RWPE2 (cell line): ENCODE results near the gene THAP9.
A peak's percentile ranks its signal among the peaks of the same experiment; 100 is the strongest.

Experiments used
- ATAC-seq: fragments of 200-7000 bp; cut with Tn5 transposase; 3 replicates; pipeline ENCODE4 v1.9.1; 2021; ENCODE audit warnings: low read depth
- DNase-seq: peaks from one replicate; pipeline ENCODE4 v3.0.0-alpha.2; 2020; ENCODE audit warnings: low spot score
- H3K27ac ChIP-seq: fragments of 450-650 bp; 2 replicates; pipeline ENCODE4 v1.5.1; 2017; ENCODE audit warnings: mild to moderate bottlenecking; ENCODE audit not compliant: poor library complexity, severe bottlenecking
- H3K27me3 ChIP-seq: fragments of 250-450 bp; sonication (Bioruptor Pico); 2 replicates; pipeline ENCODE4 v1.5.1; 2021; ENCODE audit warnings: mild to moderate bottlenecking, moderate library complexity; ENCODE audit not compliant: insufficient read depth, poor library complexity, severe bottlenecking
- H3K36me3 ChIP-seq: fragments of 250-450 bp; sonication (Bioruptor Pico); 2 replicates; pipeline ENCODE4 v1.5.1; 2020; ENCODE audit warnings: low read depth, mild to moderate bottlenecking, moderate library complexity
- H3K4me1 ChIP-seq: fragments of 250-450 bp; sonication (Bioruptor Pico); 2 replicates; pipeline ENCODE4 v1.5.1; 2021; ENCODE audit warnings: mild to moderate bottlenecking, moderate library complexity; ENCODE audit not compliant: insufficient read depth, poor library complexity, severe bottlenecking
- H3K4me3 ChIP-seq: fragments of 250-450 bp; sonication (Bioruptor Pico); 2 replicates; pipeline ENCODE4 v1.5.1; 2021; ENCODE audit warnings: mild to moderate bottlenecking, moderate library complexity; ENCODE audit not compliant: severe bottlenecking
- H3K9me3 ChIP-seq: fragments of 250-450 bp; sonication (Bioruptor Pico); 2 replicates; pipeline ENCODE4 v1.5.1; 2021; ENCODE audit warnings: mild to moderate bottlenecking, moderate library complexity; ENCODE audit not compliant: severe bottlenecking
- CTCF ChIP-seq: fragments of 450-650 bp; IDR thresholded peaks from one replicate; pipeline ENCODE4 v1.5.1; 2017; ENCODE audit warnings: mild to moderate bottlenecking, moderate library complexity; ENCODE audit not compliant: poor library complexity, severe bottlenecking

THAP9 gene

GRCh38 chr4:82868572-82868971 is 32.0 kb upstream of the THAP9 start:
- Histone ChIP-seq H3K4me1 (peaks cover 23% of the 10 kb centered on the region), H3K9me3 (no peaks in the 10 kb centered on the region), H3K27ac (no peak overlapping the region), H3K36me3 (peaks cover 97% of the 10 kb centered on the region), H3K27me3 (no peaks in the 10 kb centered on the region), H3K4me3 (no peak overlapping the region)
- TF ChIP-seq CTCF: no peak
- ATAC-seq (no peak), DNase-seq (no peak)

DNA sequence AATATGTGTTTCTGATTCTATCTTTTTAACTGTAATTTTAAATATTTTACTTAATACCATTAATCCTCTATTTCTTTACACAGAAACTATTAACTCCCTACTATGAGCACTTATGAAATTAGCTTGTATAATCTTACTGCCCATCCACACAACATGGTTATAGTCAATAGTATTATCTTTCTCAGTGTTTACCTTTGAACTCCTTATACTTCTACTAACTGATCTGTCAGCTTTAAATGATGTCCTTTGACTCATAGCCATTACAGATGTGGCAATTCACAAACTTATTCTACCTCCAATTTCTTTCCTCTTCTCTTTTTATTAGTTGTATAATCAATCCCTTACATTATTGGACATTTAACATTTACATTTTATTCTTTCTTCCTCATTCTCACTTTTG is 15.1 kb upstream of the THAP9 start:
- Histone ChIP-seq H3K27me3 (no peaks in the 10 kb centered on the region), H3K9me3 (no peaks in the 10 kb centered on the region), H3K36me3 (peaks cover 54% of the 10 kb centered on the region), H3K27ac (peak overlapping the region; percentile 40), H3K4me1 (peaks cover 24% of the 10 kb centered on the region), H3K4me3 (no peak overlapping the region)
- no peak for TF ChIP-seq CTCF
- DNase-seq (no peak), ATAC-seq (no peak)

DNA sequence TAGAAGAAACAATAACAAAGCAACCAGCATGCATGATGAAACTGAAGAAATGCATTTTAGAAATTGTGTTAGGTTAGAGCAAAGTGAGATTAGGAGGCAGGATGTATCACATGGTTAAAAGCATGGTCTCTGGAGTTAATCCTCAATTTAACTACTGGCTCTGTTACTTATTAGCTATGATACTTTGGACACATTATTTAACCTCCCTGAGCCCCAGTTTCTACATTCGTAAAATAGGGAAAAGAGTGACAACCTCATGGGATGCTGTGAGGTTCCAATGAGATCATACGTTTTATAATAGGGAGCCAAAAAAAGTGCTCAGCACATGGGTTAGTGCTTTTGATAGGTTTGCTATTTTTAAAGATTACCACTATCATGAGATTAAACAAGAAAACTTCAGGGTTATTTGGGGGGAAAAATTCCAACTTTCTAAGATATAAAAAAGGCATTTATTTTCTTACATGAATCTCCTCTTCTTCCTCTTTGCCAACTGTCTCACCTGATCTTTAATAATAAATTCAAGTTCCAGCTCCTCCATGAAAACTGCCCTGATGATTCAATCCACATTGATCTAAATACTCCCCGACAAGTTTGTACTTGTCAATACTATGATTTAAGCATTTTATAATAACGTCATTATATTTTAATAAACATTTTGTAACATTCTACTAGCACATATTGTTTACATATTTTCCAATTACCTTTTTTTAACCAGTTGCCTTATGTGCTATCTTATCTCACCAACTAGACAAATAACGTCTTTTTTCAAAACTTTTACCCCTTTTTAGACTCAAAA is 14.2 kb upstream of the THAP9 start:
- H3K4me1 ChIP-seq: peaks cover 24% of the 10 kb centered on the region
- H3K27me3 ChIP-seq: no peaks in the 10 kb centered on the region
- TF ChIP-seq CTCF: no peak
- H3K36me3 ChIP-seq: peaks cover 46% of the 10 kb centered on the region
- no peak for ATAC-seq
- no peak overlapping the region for H3K4me3 ChIP-seq
- no peak for DNase-seq
- H3K27ac ChIP-seq: peak overlapping the region; percentile 40
- no peaks in the 10 kb centered on the region for H3K9me3 ChIP-seq

DNA sequence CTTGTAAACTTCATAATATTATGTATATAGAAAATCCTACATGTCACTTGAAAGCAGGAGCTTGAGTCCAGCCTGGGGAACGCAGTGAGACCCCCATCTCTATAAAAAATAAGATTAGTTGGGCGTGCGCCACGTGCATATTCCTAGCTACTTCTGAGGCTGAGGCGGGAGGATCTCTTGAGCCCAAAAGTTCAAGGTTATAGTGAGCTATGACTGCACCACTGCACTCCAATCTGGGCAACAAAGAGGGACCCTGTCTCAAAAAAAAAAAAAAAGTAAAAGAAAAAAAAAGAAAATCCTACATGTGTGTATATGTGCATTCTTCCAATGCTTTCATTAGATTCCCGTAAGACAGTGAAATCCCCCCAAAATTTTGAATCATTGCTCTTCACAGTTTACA is 11.2 kb upstream of the THAP9 start:
- Histone ChIP-seq H3K36me3 (peaks cover 44% of the 10 kb centered on the region), H3K9me3 (no peaks in the 10 kb centered on the region), H3K27me3 (no peaks in the 10 kb centered on the region), H3K27ac (peak overlapping the region; percentile 83), H3K4me1 (peaks cover 28% of the 10 kb centered on the region), H3K4me3 (peak overlapping the region; percentile 89)
- no peak for ATAC-seq
- TF ChIP-seq CTCF: no peak
- DNase-seq: no peak

GRCh38 chr4:82890528-82890900 is 10.0 kb upstream of the THAP9 start:
- DNase-seq (no peak), ATAC-seq (no peak)
- H3K27me3 ChIP-seq: no peaks in the 10 kb centered on the region
- peak overlapping the region; percentile 89 for H3K4me3 ChIP-seq
- no peak for TF ChIP-seq CTCF
- peaks cover 48% of the 10 kb centered on the region for H3K36me3 ChIP-seq
- H3K27ac ChIP-seq: peak overlapping the region; percentile 83
- peaks cover 33% of the 10 kb centered on the region for H3K4me1 ChIP-seq
- H3K9me3 ChIP-seq: no peaks in the 10 kb centered on the region
